ENCODE measurements around the gene FPR1. TPM values are rescaled to one million over a fixed set of nuclear protein-coding genes. Genes with fewer than 3 reads are reported as not detected.

The FPR1 gene
- total and polyA plus RNA-seq, 2 experiments from 2014 or later: not detected

DNA sequence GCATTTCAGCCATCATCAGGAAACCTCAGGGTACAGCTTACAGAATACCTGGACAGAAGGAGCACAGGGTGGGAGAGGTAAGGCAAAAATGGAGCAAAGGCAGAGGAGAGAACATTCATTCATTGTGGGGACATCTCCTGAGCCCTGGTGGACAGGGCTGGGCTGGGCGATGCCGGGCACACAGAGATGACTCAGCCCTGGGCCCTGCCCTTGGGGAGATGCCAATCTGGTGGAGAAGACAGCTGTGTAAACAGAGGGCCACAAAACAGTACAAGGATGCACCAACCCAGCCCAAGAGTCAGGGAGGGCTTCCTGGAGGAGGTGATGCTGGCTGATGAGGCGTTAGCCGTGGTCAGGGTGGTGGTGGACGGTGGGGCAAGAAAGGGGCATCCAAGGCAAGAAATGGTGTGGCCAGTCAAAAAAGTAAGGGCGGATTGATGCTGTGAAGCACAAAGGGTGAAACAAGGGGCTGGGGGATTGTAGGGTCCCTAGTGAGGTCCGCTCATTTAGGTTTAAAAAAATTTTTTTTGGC is 24.3 kb downstream of the FPR1 start:
- no peak overlapping the region for H3K4me3 ChIP-seq
- no peak overlapping the region for H3K9ac ChIP-seq
- no peaks in the 10 kb centered on the region for H3K36me3 ChIP-seq (ENCODE audit: low read depth)
- peak; percentile 77 for DNase-seq
- no peak overlapping the region for H3K4me2 ChIP-seq (ENCODE audit: unreplicated experiment)
- H3K4me1 ChIP-seq (ENCODE audit: insufficient read depth): peaks cover 13% of the 10 kb centered on the region
- peaks cover 27% of the 10 kb centered on the region for H3K27me3 ChIP-seq (replicated peaks; ENCODE audit: insufficient read depth)
- H3K9me2 ChIP-seq (ENCODE audit: insufficient read depth): no peaks in the 10 kb centered on the region
- TF ChIP-seq EZH2phosphoT487 (IDR thresholded peaks at IDR 0.05; ENCODE audit: insufficient read depth, low read depth): no peak
- no peak for TF ChIP-seq EZH2 (IDR thresholded peaks at IDR 0.05; ENCODE audit: insufficient read depth, poor library complexity, severe bottlenecking)
- in situ Hi-C loops (cut with MboI): no loop called here
- H3K79me2 ChIP-seq (ENCODE audit: insufficient read depth): no peaks in the 10 kb centered on the region
- peak overlapping the region; percentile 27; the same call in 1 of the 2 replicates for H3K27ac ChIP-seq
- no peak overlapping the region for H2AFZ ChIP-seq
- H3F3A ChIP-seq (ENCODE audit: insufficient read depth): no peaks in the 10 kb centered on the region
- no peaks in the 10 kb centered on the region for H4K20me1 ChIP-seq (ENCODE audit: insufficient read depth)
- no peaks in the 10 kb centered on the region for H3K9me3 ChIP-seq (ENCODE audit: low read depth)
- WGBS, 2 experiments (ENCODE audit: low coverage in 1 of 2, low lambda C conversion rate in 2 of 2, missing lambda C conversion rate in 2 of 2): 51 to 59% methylated on average over 7 of the region's 7 CpGs

DNA sequence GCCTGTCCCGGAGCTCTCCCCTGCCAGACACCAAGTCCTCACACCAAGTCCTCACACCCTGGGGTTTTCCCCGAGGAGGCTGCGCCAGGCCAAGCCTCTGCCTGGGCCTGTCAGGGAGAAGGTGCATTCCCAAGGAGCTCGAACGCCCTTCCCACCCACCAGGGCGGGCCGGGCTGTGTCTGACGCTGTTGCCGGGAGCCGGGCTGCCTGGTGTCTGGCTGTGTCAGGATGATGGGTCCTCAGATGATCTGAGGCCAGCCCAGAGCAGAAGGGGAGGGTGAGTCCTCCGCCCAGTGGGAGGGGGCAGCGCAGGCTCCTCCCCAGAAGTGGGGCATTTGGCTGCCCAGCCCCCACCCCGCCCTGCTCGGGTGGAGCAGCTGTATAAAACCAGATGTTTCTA is 25.6 kb downstream of the FPR1 start:
- in situ Hi-C loops (cut with MboI): no loop called here
- Histone ChIP-seq H2AFZ (0 out of 2 replicates have a peak overlapping the region, but pooled peaks have one; percentile 23), H3K4me1 (ENCODE audit: insufficient read depth) (peaks cover 13% of the 10 kb centered on the region), H3K4me3 (no peak overlapping the region), H3K27ac (peak overlapping the region; percentile 11), H3K4me2 (ENCODE audit: unreplicated experiment) (no peak overlapping the region), H3K79me2 (ENCODE audit: insufficient read depth) (no peaks in the 10 kb centered on the region), H3K9ac (no peak overlapping the region), H4K20me1 (ENCODE audit: insufficient read depth) (no peaks in the 10 kb centered on the region), H3K36me3 (ENCODE audit: low read depth) (no peaks in the 10 kb centered on the region), H3F3A (ENCODE audit: insufficient read depth) (no peaks in the 10 kb centered on the region), H3K9me2 (ENCODE audit: insufficient read depth) (no peaks in the 10 kb centered on the region), H3K9me3 (ENCODE audit: low read depth) (no peaks in the 10 kb centered on the region), H3K27me3 (replicated peaks; ENCODE audit: insufficient read depth) (peaks cover 36% of the 10 kb centered on the region)
- no peak for TF ChIP-seq EZH2phosphoT487 (IDR thresholded peaks at IDR 0.05; ENCODE audit: insufficient read depth, low read depth)
- TF ChIP-seq EZH2 (IDR thresholded peaks at IDR 0.05; ENCODE audit: insufficient read depth, poor library complexity, severe bottlenecking): no peak
- peak; percentile 87 for DNase-seq
- WGBS, 2 experiments (ENCODE audit: low coverage in 1 of 2, low lambda C conversion rate in 2 of 2, missing lambda C conversion rate in 2 of 2): 5 to 7% methylated on average over 10 to 14 of the region's 14 CpGs

DNA sequence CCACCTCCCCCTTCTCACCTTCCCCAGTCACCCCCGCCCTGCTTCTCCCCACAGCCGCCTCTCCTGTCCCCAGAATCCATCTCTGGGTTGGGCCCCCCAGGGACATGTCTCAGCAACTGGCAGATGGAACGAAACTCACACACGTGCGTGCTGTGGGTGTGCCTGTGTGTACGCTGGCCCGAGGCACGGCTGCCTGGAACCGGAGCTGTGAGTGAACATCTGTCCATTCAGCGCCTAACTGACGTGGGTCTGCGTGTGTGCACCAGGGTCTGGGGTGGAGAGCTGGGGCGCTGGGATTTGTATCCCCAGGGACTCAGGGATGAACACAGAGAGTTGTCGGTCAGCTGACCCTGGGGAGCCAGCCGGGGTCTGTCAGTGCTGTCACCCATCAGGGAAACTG is 27.1 kb downstream of the FPR1 start:
- H3K9me2 ChIP-seq (ENCODE audit: insufficient read depth): no peaks in the 10 kb centered on the region
- peaks cover 48% of the 10 kb centered on the region for H3K27me3 ChIP-seq (replicated peaks; ENCODE audit: insufficient read depth)
- no peaks in the 10 kb centered on the region for H3K36me3 ChIP-seq (ENCODE audit: low read depth)
- peaks cover 13% of the 10 kb centered on the region for H3K4me1 ChIP-seq (ENCODE audit: insufficient read depth)
- H3K9ac ChIP-seq: no peak overlapping the region
- 8 to 14% methylated on average over 14 to 15 of the region's 15 CpGs for WGBS, 2 experiments (ENCODE audit: low coverage in 1 of 2, low lambda C conversion rate in 2 of 2, missing lambda C conversion rate in 2 of 2)
- no peaks in the 10 kb centered on the region for H3F3A ChIP-seq (ENCODE audit: insufficient read depth)
- H3K4me2 ChIP-seq (ENCODE audit: unreplicated experiment): peak overlapping the region; percentile 4
- in situ Hi-C loops (cut with MboI): no loop called here
- H3K79me2 ChIP-seq (ENCODE audit: insufficient read depth): no peaks in the 10 kb centered on the region
- TF ChIP-seq EZH2 (IDR thresholded peaks at IDR 0.05; ENCODE audit: insufficient read depth, poor library complexity, severe bottlenecking): no peak
- no peak for TF ChIP-seq EZH2phosphoT487 (IDR thresholded peaks at IDR 0.05; ENCODE audit: insufficient read depth, low read depth)
- H3K9me3 ChIP-seq (ENCODE audit: low read depth): no peaks in the 10 kb centered on the region
- no peak overlapping the region for H3K27ac ChIP-seq
- H4K20me1 ChIP-seq (ENCODE audit: insufficient read depth): no peaks in the 10 kb centered on the region
- DNase-seq: peak; percentile 69
- H2AFZ ChIP-seq: no peak overlapping the region
- H3K4me3 ChIP-seq: no peak overlapping the region

DNA sequence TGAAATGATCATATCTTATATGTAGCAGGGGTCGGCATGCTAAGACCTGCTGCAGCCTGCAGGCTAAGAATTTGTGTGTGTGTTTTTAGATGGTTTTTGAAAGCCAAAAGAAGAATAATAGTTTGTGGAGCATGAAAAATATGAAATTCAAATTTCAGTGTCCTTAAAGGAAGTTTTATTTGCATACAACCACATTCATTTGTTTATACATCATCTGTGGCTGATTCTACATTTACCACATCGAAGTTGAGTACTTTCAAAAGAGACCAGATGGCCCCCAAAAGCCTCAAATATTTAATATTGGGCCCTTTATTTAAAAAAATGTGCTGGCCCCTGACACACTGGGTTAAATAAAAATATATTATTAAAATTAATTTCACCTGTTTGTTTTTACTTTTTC is 29.2 kb downstream of the FPR1 start:
- Histone ChIP-seq H4K20me1 (ENCODE audit: insufficient read depth) (no peaks in the 10 kb centered on the region), H3K27ac (no peak overlapping the region), H3K27me3 (replicated peaks; ENCODE audit: insufficient read depth) (peaks cover 52% of the 10 kb centered on the region), H2AFZ (no peak overlapping the region), H3K36me3 (ENCODE audit: low read depth) (no peaks in the 10 kb centered on the region), H3K4me1 (ENCODE audit: insufficient read depth) (peaks cover 11% of the 10 kb centered on the region), H3K4me3 (no peak overlapping the region), H3K9ac (no peak overlapping the region), H3K9me3 (ENCODE audit: low read depth) (no peaks in the 10 kb centered on the region), H3K79me2 (ENCODE audit: insufficient read depth) (no peaks in the 10 kb centered on the region), H3F3A (ENCODE audit: insufficient read depth) (no peaks in the 10 kb centered on the region), H3K9me2 (ENCODE audit: insufficient read depth) (no peaks in the 10 kb centered on the region), H3K4me2 (ENCODE audit: unreplicated experiment) (no peak overlapping the region)
- no peak for DNase-seq
- WGBS, 2 experiments (ENCODE audit: low coverage in 1 of 2, low lambda C conversion rate in 2 of 2, missing lambda C conversion rate in 2 of 2): 26 to 29% methylated on average over 2 of the region's 2 CpGs
- TF ChIP-seq EZH2 (IDR thresholded peaks at IDR 0.05; ENCODE audit: insufficient read depth, poor library complexity, severe bottlenecking) (no peak), EZH2phosphoT487 (IDR thresholded peaks at IDR 0.05; ENCODE audit: insufficient read depth, low read depth) (no peak)
- in situ Hi-C loops (cut with MboI): no loop called here

Data from GM23248 (cell line).